H54 (cell line): ENCODE results near the gene LRRFIP2.

Source experiments
- DNase-seq: peaks from one replicate; pipeline ENCODE4 v3.0.0; 2011; ENCODE audit warnings: low spot score, mixed read lengths; ENCODE audit not compliant: insufficient read length
- FAIRE-seq: peaks from 3 replicates; lab custom pipeline; 2011; peaks lifted over from hg19 to GRCh38; lab: Jason Lieb, UNC
- POLR2A ChIP-seq: IDR thresholded peaks from 2 replicates; pipeline ENCODE4 v1.6.1; 2011; ENCODE audit warnings: low read depth, mild to moderate bottlenecking, low read length

The LRRFIP2 gene

DNA sequence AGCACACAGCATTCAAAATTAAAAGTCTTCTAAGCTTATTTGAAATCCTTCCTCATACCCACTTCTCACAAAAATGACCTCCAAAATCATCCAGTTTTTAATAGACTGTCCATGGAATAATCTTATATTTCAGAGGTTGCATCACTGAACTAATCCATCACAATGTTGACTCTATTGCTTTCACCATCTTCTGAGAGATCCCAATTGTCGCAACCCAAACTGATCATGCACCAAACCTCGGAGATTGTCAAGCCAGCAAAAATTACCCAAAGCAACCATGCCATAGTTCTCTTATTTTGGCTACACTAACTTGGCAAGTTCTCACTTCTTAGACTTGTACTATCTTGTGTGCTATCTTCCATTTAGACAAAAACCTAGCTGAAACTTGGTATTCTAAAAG lies 75.5 kb downstream of the LRRFIP2 start:
- no peak for TF ChIP-seq POLR2A
- FAIRE-seq: no peak
- no peak for DNase-seq

DNA sequence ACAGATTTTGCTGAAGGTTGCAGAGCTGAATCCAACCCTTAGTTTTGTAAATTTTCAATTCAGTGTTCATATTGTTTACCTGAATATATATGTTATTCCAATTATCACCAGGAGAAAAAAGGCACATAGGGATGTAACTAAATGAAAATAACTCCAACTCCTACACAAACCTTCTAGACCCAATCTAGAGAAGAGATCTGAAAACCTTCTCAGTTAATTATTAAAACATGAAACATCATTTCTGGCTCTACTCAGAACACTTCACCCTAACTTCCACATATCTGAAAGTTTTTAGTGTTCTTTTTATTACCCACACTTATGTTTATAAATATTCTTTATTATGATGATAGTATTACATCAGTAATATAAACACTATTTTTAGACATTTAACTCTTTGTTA lies 76.6 kb downstream of the LRRFIP2 start:
- no peak for TF ChIP-seq POLR2A
- FAIRE-seq (no peak), DNase-seq (no peak)

DNA sequence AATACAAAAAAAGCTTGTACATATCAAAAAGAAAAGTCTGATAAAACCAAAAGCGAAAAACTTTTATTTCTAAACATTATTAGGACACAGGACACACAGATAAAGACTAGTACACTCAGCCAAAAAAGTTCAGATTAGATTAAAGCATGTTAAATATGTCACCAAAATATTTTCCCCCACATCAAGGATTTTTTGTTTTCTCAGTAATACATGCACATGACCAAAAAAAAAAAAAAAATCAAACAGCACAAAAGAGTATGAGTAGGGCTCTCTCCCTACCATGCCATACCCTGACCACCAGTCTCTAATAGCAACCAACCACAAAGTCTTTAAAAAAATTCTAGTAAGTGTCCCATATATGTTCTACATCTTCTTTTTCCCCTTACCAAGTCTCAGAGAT lies 77.4 kb downstream of the LRRFIP2 start:
- FAIRE-seq (peak; percentile 67), DNase-seq (no peak)
- no peak for TF ChIP-seq POLR2A

DNA sequence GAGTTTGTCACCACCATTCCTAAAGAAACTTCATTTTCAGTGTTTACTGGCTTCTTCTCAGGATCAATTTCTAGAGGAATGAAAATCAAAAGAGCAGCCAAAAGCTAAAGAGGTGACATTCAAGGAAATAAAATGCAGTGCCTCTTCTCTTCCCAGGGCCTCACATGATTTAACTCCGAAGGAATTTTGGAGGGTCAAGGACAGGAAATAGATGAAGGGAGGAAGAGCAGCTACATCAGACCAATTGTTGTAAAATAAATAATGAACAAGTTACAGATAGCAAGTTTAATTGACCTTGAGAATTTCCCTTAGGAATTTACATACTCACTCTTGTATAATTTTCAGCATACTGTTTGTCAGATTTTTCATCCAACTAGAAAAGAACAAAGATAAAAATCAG lies 78.1 kb downstream of the LRRFIP2 start:
- no peak for TF ChIP-seq POLR2A
- DNase-seq: no peak
- peak; percentile 79 for FAIRE-seq

DNA sequence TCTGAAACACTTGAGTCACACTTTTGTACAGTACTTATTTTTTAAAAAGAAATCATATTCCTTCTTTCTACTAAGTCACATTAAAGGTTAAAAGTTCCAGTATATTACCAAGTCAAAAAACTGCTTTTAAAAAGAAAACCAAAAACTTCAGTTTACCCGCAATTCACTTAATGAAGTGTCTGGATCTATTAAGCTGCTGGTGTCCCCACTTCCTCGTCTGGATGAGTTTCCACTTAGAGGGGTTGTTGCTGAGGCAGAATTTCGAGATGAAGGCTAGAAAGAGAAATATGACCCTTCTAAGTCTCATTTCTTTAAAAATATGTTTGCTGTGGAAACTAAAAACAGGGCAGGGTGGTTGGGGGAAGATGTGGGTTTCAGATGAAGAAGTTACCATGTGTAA lies 79.7 kb downstream of the LRRFIP2 start:
- no peak for TF ChIP-seq POLR2A
- DNase-seq (no peak), FAIRE-seq (no peak)

DNA sequence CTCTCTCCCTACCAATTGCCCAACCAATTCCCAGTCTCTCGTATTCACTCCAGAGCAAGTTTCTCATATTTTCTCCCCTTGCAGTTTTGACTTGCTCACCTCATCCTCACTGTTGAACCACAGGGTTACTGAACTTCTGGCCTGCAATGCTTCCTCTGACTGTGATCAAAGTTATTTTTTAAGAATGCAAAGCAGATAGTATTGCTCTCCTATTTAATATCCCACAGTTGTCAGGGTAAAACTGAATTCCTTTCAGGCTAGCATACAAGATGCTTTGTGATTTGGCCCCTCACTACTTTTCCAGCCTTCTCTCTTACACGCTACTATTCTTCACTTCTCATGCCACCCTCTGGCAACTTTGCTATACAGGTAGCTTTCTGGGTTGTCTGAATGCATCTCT lies 80.9 kb downstream of the LRRFIP2 start:
- TF ChIP-seq POLR2A: no peak
- no peak for DNase-seq
- peak; percentile 43 for FAIRE-seq

DNA sequence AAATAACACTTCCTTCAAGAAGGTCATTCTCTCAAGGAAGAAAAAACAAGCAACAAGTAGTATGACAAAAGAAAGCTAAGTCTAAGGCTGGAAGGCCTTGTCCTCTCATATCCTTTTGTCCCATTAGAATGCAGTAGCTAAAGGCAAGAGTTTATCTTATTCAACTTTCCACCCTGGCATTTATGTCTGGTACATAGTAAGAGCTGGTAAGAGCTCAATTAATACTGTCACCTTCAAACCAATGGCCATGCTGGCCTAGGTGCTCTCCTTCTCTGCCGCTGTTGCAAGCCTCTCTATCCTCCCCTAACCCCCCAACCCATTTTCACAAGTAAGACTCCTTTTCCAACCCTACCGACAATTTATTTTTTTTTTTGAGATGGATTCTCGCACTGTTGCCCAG lies 81.9 kb downstream of the LRRFIP2 start:
- peak; percentile 64 for FAIRE-seq

DNA sequence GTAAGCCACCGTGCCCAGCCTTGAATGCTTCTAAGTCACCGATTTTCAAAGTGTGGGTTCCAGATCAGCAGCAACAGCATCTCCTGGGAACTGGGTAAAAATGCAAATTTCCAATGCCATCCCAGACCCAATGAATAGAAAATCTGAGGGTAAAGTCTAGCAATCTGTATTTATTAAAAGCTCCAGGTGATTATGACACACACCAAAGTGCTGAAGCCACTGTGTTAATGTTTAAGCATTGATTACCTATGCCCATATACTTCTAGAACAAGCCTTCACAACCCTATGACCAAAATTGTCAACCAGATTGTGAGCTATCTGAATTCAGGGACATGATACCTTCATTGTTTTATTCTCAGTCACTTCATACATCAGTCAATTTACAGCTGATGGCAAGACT lies 86.5 kb downstream of the LRRFIP2 start:
- FAIRE-seq (no peak), DNase-seq (no peak)
- TF ChIP-seq POLR2A: no peak

More for the DNA sequence above, 81.9 kb downstream of the LRRFIP2 start:
- TF ChIP-seq POLR2A: no peak
- DNase-seq: no peak

DNA sequence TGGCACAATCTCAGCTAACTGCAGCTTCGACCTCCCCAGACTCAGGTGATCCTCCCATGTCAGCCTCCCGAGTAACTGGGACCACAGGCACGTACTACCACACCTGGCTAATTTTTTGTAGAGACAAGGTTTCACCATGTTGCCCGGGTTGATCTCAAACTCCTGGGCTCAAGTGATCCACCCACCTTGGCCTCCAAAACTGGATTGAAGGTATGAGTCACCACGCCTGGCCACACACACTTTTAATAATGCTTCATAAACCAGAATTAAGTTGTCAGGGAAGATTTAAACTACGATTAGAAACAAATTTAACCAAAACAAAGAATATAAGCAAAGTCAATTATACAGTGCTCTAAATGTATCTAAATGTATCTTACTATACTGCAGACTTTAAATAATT lies 87.5 kb downstream of the LRRFIP2 start:
- TF ChIP-seq POLR2A: no peak
- no peak for FAIRE-seq
- no peak for DNase-seq

DNA sequence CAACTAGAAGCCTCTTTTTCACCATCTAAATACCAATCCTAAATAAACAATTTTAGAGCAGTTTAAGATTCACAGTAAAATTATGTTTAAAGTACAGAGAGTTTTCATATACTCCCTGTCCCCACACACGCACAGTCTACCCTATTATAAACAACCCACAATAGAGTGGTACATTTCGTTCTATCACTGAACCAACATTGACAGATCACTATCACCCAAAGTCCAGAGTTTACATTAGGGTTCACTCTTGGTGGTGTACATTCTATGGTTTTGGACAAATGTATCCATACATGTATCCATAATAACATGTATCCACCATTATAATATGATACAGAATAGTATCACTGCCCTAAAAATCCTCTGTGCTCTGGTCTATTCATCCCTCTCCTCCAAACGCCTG lies 92.1 kb downstream of the LRRFIP2 start:
- DNase-seq (no peak), FAIRE-seq (no peak)
- no peak for TF ChIP-seq POLR2A

DNA sequence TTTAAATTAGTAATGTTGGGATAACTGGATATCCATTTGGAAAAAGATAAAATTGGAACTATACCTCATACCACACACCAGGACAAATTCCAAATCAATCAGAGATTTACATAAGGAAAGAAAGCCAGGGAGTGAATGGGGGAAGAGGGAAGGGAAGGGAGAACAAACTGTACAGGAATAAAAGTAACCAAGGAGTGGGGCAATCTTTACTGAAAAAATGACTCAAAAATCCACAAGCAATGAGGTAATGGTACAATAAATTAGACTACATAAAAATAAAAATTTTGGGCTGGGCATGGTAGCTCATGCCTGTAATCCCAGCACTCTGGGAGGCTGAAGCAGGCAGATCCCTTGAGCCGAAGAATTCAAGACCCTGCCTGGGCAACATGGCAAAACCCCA lies 98.4 kb downstream of the LRRFIP2 start:
- FAIRE-seq: no peak
- no peak for DNase-seq
- no peak for TF ChIP-seq POLR2A

DNA sequence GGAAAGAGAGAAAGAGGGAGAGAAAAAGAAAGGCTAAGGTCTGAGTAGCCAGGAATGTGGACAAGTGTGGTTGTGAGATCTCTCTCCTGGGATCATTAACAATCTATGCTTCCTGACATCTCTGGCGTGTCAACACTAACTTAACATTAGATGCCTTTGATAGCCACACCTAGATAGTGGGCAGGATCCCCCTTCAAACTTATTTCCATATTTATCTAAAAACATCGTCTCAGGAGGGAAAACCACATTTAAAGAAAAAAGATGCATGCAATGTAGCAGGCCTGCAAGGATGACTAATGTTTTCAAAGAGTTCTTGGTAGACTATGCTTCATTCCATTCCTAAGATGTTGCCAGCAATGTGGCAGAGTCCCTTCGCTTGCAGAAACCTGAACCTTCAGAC lies 100.2 kb downstream of the LRRFIP2 start:
- no peak for TF ChIP-seq POLR2A
- DNase-seq (no peak), FAIRE-seq (peak; percentile 81)

DNA sequence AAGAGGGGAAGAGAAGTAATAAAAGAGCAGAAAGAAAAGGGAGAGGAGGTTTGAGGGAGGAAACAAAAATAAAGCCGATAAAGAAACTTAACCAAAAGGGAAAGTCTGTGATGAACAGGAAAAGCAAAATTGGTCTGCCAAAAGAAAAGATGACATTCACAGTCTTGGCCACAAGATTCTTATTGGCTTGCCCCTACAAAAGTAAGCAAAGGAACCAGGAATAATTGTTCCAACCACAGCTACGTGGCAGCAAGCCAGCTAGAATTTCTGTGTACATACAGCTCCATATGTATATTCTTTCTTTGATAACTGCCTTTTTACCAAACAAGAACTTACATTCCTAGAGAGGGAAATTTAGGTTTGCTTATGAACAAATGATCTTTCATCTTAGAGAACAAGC lies 101.5 kb downstream of the LRRFIP2 start:
- FAIRE-seq: peak; percentile 62
- no peak for TF ChIP-seq POLR2A
- no peak for DNase-seq

DNA sequence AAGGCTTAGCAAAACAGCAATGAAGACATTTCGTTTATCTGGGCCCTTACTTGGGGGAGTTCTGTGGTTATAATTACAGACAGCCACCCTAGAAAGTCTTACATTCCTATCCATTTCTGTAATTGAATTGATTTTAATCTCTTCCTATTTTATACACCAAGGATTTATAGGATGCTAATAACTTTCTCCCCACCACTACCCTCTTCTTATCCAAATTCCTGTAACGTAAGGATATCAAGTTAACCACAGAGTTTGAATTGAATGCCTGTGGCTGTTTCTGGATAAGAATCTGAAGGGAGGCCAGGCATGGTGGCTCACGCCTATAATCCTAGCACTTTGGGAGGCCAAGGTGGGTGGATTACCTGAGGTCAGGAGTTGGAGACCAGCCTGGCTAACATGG lies 102.5 kb downstream of the LRRFIP2 start:
- DNase-seq (no peak), FAIRE-seq (no peak)
- TF ChIP-seq POLR2A: no peak

DNA sequence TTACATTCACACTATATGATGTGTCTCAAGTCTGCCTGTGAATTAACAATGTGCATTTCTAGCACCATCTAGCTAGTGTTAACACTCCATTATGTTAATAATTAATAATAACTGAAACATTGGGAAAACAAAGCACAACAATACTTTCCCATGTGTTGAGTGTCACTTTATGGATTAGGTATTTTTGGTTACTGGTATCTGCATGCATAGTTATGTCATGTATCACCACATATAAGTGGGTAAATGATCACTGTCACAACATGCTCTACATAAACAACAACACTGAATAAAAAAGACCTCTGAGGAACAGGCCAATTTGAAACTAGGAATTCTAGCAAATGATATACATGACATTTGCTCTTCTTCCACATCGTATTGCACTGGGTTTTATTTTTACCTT lies 106.4 kb downstream of the LRRFIP2 start:
- TF ChIP-seq POLR2A: no peak
- DNase-seq (no peak), FAIRE-seq (no peak)

DNA sequence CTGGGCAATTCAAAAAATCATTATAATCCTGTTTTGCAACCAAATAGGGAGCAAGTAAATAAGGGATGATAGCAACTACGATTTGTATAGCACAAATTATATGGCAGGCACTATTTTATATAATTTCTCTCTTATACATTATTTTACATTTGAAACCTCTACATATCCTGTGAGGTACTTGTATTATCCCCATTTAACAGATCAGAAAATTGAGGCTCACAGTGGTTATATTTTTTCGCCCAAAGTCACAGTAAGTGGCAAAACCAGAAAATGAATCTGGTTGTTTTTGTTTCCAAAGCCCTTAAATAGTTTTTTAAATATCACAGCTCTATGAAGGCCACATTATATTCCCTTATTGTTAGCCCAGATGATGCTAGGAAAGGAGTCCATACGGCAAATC lies 106.8 kb downstream of the LRRFIP2 start:
- FAIRE-seq (no peak), DNase-seq (no peak)
- TF ChIP-seq POLR2A: no peak
